GM19463 (cell line): Measurements from ENCODE around the gene TMEM214.

ENCODE experiments used
- ATAC-seq: cut with Tn5 transposase; IDR thresholded peaks from one replicate; pipeline ENCODE4 v1.9.1; 2021; ENCODE audit warnings: mild to moderate bottlenecking, moderate library complexity; ENCODE audit not compliant: unreplicated experiment

Gene TMEM214

DNA sequence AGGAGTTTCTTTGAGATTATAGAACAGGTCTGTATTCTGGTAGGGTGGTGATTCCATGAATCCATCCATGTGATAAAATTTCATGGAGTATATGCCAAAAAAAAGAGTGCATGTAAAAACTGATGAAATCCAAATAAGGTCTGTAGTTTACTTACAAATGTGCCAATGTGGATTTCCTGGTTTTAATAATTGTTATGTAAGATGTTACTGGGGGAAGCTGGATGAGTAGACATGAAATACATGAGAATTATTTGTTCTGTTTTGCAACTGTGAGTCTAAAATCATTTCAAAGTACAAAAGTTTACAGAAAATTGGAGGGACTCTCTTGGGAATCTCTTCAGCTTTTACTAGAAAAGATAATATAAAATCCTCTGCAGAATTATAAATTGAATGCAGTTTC is 23.7 kb upstream of the TMEM214 start:
- no peak for ATAC-seq

DNA sequence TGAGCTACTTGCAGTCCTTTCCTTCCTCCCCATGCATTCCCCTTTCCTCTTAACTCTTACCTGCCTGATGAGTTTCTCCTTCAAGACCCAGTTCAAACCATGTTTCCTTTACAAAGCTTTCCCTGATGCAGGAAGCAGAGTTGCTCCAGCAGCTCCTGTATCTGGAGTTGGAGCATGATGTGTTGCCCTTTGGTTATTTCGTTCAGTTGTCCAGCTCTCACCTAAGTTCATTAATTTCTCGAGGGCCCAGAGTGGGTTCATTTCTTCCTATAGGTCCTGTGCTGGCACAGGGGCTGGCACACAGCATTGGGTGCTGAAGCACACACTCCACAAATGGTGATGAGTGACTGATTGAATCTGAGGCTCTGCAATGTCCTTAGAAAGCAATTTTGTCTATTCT is 23.0 kb upstream of the TMEM214 start:
- ATAC-seq: no peak

DNA sequence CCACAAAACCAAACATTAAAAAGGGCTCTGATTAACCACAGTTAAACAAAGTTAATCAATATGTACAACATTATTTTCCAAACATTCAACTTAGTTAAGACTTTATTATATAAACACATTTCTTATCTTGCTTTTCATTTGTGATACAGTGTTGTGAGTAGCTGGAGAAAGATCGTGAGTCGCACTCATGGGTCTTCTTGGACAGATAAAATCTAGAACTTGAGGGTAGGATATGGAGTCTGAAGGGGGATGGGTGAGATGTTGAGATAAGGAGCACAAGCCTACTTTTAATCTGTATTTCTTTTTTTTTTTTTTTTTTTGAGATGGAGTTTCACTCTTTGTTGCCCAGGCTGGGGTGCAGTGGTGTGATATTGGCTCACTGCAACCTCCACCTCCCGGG is 22.6 kb upstream of the TMEM214 start:
- ATAC-seq: no peak

DNA sequence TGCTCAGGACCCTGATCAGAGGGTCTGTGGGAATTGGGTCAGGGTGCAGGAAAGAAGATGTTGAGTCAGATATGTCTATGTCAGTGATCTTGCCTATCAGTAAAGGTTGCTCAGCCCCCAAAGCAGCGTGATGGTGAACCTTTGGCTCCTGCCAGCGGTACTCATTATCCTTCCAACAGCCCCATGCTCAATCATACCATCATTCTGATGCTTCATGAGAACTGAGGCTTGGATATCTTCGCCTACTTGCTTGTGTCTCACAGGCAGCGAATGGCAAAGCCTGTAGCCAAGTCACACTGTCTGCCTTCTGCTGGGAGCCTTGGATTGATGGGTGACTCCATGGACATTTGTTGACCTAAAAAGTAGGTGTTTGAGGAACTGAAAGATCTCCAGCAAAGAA is 19.0 kb upstream of the TMEM214 start:
- no peak for ATAC-seq

DNA sequence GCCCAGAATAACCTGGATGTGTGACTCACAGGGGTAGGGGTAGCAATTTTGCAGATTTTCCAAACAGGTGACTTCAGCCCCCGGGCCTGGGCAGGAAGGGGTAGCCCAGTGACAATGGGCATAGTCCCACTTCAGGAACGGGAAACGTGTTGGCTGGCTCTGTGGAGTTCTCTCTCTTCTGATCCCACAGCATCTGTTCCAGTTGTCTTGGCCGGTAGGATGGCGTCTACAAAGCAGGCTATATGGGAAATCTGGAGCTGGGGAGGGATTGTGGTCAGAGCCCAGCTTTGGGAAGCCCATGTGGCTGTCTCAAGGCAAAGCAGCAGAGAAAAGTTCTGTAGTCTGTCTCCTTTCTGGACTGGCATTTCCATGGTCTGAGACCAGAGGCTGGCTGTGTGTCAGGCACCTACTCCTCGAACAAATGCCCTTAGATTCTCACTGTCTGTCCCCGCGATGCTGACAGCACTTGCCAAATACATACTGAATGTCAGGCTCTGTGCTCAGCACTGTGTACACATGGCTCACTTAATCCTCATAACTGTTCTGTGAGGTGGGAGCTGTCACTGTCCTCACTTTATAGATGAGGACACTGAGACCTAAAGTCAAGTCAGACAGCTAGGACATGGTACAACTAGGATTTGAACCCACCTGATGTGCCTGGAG is 17.9 kb upstream of the TMEM214 start:
- no peak for ATAC-seq

DNA sequence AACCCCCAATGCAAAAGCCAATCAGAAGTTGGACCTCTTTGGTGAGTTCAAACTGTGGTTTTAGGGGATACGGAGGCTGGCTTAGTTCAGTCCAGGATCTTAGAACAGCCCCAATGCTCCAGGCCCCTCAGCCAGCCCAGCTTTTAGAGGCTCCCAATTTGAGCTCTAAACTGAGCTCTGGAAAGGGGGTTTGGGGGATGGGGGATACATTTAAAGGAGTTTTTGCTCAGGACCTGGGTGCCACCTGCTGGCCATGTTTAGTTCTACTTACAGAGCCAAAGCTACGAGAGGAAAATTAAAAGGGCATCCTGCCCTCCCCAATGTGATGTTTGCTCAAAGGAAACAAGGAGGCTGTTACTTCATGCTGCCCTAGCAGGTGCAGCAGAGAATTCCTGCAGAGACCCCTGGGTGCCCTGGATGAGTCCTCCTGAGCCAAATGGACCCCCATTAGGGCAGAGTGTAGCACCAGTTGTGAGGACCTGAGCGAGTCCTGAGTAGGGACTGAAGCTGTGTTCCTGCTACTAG is 15.9 kb upstream of the TMEM214 start:
- no peak for ATAC-seq

DNA sequence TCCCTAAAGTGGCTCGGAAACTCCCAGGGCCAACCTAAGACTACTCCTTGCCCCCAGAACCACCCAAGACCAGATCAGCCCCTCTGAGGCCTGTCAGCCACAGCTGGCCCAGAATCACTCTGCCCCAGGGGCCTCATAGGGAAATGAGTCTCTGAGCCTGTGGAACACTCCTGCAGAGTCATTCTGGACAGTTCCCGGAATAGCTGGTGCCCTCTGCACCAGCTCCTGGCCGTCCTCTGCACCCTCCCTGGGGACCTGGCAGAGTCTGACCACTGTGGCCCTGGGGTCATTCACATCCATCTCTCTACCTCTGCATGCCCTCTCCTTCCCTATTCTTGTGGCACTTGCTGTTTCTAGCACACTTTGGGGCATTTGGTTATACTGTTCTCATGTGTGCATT is 14.6 kb upstream of the TMEM214 start:
- no peak for ATAC-seq

DNA sequence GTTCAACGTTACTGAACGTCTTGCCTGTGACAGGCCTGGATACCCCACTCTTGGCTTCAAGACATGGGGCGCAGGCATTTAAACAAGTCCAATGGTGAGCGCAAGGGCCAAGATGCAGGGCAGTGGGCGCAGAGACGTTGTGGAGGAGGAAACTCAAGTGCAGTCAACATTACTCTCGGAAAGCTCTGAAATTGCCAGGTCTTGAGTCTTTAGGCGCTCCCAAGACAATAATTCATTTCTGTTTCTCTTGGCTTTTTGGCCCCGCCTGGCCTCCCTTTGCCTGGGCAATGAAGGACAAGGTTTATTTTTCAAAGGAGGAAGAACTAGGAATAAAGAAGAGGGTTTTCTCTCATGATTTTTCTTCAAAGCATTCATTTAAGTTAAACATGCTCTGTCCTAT is 13.3 kb upstream of the TMEM214 start:
- ATAC-seq: no peak

DNA sequence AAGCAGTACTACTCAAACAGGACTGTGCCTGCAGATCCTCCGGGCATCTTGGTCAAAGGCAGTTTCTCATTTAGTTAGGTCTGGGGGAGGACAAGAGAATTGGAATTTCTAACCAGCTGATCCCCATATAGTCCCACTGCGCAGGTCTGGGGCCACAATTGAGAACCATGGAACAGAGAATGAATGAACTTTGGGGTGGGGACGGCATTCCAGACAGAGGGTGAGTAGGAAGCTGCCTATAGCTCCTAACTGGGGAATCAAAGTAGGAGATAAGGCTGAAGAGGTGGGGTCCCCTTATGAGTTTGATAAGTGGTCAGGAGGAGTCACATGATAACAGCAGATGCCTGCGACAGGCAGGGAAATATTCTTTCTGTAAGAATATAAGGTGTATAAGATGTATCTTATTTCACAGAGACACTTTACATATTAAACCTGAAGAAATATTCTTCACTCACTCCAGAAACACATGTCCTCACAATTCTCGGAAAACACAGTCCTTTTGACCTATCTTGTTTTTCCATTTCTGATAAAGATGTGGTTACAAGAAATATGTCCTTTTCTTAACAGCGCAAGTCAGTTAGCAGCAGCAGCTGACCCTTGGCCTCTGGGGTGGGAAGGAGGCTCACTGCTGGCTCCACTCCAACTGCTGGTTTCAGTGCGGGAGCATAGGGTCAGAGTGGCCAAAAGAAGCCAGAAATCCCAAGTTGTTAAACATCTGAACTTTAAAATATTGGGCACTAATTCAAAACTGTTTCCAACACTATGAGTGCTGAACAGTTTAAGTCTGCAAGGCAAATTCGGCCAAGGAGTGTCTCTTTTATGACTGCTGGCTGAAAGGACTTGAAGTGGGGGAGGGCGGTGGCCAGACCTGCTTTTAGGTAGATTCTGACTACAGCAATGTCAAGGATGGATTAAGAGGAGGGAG is 12.6 kb upstream of the TMEM214 start:
- ATAC-seq: no peak

DNA sequence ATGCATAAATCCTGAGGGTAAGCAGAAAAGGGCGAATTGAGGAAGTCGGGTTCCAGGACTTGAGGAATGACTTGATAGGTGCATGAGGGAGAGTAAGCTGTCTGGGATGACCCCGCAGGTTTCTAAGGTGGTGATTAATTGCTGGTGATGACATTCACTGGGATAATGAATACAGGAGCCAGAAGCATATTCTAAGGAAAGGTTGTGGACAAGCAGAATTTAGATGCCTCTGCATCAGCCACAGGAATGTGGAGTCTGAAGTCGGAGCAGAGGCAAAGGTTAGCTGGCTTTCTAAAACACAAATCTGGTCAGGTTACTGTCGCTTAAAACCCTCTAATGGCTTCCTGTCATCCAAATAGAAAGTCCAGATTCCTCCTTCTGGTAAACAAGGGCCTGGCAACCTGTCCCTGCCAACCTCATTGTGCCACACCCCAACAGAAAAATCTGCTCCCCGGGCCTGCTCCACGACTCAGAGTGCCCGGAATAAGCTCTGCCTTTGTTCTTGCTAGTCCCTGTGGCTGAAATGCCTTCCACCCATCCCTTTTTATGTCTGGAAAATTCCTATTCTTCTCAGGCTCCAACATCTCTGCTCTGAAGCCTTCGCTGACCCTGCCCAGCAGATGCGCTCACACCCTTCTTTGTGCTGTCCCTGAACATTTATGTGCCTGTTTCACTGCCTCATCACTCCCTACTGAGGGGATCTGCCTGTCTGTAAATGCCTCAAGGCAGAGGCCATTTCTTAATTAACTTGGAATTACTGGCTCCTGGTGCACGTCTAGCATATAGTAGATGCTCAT is 11.3 kb upstream of the TMEM214 start:
- ATAC-seq: no peak

DNA sequence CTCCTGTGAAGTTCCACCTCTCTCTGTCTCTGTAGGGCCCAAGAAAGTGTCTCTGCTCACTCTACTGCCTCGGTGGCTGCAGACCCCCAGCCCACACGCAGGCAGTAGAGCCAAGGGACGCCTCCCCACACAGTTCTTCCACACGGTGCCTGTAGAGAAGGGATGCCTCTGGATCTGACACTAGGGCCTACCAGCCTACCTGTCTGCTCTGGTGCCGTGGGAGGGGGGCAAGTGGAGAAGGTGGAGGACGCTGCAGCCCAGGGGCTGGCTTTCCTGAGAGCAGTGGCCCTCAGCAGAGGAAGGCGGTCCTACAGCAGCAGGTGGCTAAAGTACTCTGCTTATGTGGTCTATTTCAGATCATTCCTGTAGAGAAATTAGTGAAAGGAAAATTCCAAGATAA is 9.0 kb upstream of the TMEM214 start:
- no peak for ATAC-seq

DNA sequence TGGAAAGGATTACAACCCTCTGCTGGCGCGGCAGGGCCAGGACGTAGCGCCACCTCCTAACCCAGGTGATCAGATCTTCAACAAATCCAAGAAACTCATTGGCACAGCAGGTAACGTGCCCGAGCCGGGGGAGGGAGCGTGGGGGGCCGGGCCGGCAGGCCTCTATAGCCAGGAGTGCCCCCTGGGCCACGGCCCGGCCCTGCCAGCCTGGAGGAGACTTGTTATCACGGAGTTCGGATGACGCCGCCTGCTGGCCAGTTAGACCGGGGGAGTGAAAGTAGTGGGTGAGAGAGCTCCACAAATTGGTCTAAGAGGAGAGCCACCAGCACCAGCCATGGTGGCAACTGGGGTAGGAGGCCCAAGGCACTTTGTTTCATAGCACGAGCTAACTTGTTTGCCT is 8.6 kb upstream of the TMEM214 start:
- ATAC-seq: no peak

DNA sequence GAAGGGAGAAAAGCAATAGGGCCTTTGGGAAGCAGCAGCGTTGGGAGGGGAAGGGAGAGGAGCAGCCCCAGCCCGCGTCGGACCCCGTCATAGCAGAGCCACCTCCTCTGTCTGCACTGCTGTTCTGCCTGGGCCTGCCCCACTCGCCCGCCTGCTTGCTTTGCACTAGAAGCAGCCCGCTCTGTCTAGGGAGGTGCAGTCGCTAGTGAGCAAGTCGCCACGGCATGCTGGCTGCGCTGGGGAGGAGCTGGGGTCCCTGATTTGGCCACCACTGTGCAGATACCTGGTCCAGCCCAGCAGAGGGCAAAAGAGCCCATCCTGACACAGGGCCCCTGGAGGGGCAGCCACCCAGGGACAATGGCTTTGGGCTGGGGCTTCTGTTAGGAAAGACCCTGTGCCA is 8.0 kb upstream of the TMEM214 start:
- no peak for ATAC-seq

DNA sequence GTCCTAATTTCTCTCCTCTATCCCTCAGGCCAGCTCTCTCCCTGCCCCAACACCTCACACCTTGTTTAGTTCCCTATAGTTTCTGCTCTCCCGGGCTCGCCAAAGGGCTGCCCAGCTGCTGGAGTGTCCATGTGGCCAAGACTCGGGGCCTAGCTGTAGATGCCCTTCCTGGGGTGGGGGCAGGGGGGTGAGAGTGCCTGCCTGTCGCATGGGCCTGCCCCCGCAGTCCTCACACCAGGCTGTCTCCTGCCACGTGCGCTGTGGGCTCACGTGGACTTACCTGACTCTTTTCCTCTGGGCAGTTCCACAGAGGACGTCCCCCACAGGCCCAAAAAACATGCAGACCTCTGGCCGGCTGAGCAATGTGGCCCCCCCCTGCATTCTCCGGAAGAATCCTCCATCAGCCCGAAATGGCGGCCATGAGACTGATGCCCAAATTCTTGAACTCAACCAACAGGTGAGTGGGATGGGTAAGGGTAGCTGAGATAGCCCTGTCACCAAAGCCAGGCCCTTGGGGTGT is 7.4 kb upstream of the TMEM214 start:
- ATAC-seq: no peak

DNA sequence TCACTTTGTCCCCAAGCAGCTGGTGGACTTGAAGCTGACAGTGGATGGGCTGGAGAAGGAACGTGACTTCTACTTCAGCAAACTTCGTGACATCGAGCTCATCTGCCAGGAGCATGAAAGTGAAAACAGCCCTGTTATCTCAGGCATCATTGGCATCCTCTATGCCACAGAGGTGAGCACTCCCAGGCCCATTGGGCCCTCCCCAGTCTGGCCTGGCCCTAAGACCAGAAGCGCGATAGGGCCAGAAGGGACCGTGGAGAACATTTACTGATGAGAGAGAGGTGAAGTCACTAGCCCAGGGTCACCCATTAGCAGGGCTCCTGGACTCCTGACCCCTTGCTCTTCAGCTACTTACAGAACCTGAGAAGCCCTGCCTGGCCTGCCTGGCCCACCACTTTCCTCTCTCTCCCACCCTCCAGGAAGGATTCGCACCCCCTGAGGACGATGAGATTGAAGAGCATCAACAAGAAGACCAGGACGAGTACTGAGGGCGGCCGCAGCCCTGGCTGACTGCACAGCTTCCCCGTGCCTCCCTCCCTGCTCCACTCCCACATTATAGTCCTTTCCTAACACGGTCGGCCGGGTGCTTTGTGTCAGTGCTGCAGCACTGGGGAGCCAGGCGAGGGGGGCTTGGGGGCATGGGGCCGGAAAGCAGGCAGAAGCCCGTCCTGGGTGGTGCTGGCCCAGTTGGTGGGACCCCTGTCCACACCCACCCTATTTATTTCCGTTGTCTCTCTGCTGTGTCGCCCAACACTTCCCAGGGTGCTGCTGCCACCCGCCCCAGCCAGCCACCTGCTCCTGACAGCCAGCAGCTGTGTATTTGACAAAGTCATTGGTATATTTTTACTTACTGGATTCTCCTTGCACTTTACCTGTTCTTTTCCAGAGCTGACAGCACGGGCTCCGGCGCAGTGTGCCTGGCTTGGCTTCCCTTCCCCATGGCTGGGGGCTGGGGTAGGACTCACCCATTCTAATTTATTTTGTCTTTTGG is 6.6 kb upstream of the TMEM214 start:
- ATAC-seq: no peak

DNA sequence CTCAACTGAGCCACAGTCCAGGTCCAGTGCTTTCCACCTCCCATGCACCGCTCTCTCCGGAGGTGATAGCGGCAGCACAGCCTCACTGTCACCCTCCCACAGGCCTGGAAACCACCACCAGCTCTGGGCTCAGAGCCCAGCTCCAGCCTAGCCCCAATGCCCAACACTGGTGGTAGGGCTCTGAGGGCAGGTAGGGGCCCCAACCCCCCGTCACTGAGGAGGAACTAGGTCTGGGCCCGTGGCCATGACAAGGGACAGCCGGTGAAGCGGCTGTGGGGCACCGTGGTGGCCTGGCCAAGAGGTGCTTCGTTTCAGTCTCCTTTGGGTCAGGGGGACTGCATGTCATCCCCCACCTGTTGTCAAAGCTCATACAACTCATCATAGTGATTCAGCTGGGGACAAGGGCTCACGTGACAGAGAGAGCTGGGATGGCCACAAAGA is 5.5 kb upstream of the TMEM214 start:
- ATAC-seq: no peak

DNA sequence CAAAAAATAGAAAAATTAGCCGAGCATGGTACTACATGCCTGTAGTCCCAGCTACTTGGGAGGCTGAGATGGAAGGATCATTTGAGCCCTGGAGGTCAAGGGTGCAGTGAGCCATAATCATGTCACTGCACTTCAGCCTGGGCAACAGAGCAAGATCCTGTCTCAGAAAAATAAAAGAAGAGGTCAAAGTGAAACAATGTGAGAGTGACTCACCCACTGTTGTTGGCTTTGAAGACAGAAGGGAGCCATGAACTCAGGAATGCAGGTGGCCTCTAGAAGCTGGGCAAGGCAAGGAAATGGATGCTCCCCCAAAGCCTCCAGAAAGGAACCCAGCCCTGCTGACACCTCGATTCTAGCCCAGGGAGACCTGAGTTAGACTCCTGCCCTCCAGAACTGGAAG is 3.7 kb upstream of the TMEM214 start:
- no peak for ATAC-seq

DNA sequence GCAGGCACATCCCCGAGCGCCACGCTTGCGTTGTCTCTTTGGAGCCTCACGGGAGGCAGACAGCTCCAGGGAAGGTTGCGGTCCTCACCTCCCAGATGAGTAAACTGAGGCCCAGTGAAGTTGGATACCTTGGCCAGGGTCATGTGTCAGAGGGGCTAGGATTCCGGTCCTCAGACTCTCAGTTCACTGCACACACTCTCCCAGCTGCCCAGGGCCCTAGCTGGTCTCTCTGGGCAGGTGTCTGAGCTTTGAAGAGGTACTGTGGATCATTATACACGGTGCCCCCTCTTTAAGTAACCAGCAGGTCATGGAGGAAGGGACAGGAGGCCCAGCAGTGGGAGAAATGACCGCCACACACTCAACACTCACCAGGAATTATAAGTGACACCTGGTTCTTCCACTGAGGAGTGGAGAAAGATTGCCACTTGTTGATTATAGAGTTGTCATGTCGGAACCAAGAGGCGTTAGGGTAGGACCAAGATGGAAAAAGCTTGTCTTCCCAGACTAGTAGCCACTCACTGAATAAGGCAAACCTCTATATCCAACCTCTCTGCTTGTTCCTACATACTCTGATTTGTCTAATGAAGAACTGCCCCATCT is 588 bp downstream of the TMEM214 start:
- peak; percentile 4 for ATAC-seq

DNA sequence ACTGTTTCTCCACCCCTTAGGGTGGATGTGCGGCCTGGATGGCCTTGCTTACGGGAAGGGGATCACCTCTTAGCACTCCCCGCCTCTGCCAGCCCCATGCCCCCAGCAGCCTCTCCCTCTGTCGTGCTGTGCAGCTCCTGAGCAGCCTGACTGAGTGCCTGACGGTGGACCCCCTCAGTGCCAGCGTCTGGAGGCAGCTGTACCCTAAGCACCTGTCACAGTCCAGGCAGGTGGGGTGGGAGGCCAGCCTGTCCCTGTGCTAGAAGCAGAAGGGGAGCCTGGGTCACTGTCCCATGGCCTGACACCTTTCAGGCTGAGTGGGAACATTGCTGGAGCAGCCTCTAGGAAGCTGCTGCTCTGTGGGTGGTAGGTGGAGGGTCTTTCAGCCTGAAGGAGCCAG is 5.2 kb downstream of the TMEM214 start:
- no peak for ATAC-seq
